Measurements from ENCODE around the gene PTPRU.
"Not testable (repeated sequence)": the region's sequence is repeated elsewhere in the genome, so short reads cannot be mapped to it uniquely, and the experiment has no call there.

The PTPRU gene

DNA sequence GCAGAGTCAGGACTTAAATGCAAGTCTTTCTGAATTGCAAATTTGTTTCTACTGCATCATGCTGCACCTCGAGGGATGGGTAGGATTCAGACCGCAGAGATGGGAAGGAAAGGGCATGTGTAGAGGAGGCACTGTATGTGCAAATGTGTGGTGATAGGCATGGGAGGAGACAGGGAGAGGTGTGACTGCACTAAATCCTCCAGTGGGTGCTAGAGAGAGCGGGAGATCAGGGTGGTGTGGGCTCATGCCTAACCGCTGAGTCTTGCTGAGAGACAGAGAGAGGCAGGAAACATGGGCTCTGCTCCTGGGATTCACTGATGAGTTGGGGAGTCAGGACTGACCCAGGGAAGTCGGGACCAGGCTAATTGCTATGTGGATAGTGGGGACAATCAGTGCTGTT is 61.1 kb downstream of the PTPRU start:
- DNase-seq, result no peak

DNA sequence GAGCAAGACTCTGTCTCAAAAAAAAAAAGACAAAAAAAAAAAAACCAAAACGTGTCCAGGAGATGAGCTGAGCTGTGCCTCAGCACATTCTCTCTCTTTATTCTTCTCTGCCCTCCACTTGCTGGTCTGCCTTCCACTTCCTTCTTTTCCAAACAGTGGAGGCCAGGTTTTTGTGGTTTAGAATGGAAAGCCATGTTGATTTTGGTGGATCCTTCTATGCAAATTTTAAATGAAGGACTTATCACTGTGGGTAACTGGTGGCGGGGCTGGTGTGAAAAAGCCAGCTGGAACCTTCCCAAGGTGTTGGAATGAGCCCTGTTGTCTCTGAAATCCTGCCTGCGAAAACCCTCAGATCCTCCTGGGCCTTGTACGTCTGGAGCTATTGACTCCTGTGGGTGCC is 61.9 kb downstream of the PTPRU start:
- no peak for DNase-seq

DNA sequence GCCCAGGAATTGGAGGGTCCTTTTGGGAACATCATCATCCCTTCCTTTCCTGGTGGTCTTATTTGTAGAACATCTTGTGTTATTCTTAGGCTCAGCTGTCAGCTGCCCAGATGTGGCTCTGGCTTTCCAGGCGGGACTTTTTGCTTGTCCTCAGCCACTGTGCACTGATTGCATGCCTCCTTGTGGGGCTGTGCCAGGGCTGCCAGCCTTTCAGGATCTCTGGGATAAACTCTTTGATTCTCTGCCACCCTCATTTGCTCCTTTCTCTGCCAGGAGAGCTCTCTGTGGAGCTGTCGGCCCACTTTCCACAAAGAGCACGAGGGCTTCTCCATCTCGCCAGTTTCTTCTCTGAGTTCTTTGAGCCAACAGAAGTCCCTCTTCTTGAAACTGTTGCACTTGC is 63.1 kb downstream of the PTPRU start:
- no peak for DNase-seq

DNA sequence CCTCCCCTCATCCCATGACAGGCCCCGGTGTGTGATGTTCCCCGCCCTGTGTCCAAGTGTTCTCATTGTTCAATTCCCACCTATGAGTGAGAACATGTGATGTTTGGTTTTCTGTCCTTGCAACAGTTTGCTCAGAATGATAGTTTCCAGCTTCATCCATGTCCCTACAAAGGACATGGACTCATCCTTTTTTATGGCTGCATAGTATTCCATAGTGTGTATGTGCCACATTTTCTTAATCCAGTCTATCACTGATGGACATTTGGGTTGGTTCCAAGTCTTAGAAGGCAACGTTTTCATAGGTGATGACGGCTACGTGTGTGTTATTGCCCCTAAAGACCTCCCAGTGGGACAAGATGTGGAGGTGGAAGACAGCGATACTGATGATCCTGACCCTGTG is 65.4 kb downstream of the PTPRU start:
- not testable (repeated sequence) for DNase-seq

DNA sequence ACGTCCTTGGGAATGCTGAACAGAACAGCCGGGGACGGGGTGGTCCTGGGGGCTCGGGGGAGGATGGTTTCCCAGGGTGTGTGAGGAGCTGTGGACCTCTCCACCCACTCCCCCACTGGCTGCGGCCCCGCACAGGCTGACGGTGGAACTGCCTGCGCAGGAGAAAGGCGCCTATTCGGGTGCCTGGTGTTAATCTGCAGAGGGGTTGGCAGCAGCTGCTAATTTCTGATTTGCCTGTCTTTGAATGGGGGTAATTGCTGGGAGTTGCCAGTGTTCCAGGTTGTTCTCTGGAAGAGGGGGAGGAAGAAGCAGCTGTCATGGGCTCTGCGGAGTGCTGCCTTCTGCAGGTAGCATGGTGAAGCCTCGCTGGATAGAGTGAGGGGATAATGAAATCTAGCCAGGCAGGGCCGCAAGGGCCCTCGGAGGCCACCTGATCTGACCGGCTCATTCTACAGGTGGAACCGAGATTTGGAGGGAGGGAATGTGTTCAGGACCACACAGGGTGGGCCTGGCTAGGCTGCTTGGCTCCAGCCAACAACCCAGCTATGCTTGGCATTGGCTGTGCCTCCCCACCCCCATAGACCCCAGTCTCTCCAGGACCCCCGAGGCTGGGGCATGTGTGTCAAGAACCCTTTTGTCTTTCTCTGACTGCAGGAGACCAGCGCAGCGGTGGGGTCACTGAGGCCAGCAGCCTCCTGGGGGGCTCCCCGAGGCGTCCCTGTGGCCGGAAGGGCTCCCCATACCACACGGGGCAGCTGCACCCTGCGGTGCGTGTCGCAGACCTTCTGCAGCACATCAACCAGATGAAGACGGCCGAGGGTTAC is 67.1 kb downstream of the PTPRU start:
- no peak for DNase-seq

DNA sequence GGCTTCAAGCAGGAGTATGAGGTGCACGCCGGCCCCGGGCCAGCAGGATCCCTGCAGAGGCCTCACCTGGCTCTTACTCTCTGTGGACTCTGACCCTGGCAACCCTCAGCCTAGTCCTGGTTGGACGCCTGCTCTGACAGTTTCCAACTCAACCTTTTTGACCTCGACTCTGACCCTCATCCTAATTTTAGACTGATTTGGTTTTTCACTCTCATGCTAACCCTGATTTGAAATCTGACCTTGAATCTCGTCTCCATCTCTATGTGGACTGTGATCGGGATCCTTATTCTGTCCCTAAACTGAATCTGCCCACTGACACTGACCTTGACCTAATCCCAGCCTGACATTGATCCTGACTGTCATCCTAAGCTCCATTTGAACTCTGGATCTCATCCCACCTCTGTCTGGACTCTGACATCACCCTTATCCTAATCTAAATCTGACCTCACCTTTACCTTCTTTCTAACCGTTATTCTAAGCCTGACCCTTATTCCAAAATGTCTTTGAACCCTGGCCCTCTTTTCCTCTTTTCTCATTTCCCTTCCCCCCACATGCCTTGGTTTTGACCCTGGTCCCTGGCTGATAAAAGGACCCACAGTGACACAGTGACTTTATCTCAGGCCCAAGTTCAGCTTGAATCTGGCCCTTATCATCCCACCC is 67.8 kb downstream of the PTPRU start:
- no peak for DNase-seq

DNA sequence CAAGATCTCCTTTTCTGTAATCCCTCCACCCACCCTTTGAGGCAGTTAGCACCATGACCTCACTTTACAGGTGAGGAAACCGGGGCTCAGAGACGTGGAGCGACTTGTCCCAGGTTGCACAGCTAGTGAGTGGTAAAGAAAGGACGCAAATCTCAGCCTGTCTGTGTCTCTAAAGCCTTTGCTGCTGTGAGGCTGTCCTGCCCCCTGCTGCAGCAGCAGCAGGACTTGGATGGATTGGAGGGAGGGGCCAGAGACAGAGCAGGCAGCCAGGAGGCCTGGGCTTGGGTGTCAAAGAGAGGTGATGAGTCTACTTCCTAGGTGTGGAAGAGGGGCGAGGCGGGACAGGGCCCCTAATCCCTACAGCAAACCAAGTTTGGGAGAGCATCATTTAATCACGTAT is 69.6 kb downstream of the PTPRU start:
- DNase-seq, result no peak

DNA sequence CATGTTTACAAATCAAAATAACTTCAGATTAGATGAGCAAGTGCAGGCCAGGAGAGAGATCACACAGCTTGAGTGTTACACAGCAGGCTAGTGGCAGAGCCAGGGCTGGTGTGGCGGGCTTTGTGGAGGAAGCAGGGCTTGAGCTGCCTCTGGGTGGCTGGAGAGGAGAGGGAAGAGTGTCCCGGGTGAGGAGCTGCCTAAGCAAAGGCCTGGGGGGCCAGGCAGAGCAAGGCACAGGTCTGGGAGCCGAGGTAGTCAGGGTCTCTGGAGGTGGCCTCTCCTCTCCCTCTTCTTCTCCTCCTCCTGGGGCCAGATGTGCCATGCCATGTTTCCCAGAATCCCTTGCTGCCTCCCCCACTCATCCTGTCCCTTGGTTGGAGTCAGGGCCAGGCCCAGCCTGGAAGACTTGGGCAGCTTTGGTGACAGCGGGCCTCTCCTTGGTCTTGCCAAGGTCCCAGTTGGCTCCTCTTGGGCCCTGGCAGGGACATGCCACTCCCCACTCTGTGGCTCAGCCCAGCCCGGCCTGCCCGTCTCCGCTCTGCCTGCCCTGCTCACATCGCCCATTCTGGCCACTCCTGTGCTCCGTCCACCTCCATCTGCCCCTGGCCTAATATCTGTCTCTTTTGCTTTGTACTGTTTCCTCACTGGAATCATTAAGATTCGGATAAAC is 70.3 kb downstream of the PTPRU start:
- no peak for DNase-seq

DNA sequence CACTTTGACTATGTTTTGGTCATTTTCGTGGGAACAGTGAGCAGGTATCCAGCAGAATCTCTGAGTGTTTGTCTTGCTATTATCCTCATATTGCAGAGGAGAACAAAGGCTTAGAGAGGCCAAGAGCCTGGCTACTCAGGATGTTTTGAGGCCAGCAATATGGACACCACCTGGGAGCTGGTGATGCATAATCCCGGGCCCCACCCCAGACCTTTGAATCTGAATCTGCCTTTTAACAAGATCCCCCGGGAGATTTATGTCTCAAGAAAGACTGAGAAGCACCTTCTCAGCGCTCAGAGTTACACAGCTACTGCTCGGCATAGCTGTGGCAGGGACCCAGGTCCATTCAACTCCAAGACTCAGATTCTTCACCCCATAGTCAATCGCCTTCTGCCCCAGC is 72.8 kb downstream of the PTPRU start:
- DNase-seq, result no peak

DNA sequence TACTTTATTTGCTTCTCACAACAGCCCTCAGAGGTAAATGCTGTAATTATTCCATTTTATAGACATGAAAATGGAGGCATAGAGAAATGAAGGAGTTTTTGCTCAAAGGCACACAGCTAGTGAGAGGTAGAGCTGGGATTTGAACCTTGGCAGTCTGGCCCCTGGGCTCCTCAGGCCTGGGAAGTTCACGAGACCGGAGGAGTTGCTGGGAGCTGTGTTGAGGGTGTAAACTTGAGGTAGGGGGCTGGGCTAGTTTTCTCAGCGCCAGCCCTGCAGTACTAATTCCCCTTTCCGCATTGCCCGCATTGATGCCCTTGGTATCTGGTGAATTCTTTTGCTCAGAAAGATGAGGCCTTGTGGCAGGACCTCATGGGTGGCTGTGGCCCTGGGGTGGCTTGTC is 73.3 kb downstream of the PTPRU start:
- DNase-seq, result no peak

DNA sequence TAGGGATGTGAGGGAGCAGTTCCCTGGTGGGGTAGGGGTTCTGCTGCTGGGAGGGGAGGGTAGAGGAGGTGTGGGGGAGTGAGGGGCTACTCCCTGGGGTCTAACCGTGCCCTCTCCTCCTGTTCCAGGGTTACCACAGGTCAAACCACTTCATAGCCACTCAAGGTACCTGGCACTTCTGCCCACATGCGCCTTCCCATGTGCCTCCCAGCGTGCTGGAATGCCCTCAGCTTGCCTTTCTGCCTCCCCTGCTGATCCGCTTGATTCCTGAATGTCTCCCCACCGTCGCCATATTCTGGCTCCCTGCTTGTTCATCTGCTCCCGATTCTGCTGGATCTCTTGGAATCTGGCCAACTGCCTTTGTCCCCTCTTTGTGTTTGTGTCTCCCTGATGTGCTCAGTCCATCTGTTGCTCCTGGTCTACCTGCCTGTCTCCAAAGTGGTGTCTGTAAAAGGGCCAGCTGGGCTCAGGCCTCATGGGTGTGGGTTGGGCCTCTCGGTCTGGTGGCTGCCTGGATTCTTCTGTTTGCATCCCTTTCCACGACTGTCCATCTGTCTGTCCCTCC is 74.4 kb downstream of the PTPRU start:
- DNase-seq, result no peak

DNA sequence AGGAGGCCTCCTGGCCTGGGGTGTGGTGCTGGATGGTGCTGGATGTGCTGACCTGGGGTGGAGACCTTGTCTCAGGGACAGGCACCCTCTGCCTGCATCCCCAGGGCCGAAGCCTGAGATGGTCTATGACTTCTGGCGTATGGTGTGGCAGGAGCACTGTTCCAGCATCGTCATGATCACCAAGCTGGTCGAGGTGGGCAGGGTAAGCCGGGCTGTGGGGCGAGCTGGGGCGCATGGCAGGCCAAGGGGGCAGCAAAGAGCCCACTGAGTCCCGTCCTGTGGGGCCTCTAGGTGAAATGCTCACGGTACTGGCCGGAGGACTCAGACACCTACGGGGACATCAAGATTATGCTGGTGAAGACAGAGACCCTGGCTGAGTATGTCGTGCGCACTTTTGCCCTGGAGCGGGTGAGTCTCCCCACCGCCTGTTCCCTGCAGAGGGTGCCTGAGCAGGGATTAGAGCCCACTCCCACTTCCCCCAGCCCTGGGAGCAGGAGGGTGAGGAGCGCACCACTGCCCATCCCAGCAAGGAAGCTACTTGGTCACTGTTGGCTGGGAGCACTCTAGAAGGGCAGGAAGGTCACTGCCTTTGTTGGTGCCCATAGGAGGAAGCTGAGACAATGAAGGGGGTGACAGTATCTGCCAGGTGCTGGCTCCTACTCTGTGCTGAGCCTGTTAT is 75.2 kb downstream of the PTPRU start:
- no peak for DNase-seq

DNA sequence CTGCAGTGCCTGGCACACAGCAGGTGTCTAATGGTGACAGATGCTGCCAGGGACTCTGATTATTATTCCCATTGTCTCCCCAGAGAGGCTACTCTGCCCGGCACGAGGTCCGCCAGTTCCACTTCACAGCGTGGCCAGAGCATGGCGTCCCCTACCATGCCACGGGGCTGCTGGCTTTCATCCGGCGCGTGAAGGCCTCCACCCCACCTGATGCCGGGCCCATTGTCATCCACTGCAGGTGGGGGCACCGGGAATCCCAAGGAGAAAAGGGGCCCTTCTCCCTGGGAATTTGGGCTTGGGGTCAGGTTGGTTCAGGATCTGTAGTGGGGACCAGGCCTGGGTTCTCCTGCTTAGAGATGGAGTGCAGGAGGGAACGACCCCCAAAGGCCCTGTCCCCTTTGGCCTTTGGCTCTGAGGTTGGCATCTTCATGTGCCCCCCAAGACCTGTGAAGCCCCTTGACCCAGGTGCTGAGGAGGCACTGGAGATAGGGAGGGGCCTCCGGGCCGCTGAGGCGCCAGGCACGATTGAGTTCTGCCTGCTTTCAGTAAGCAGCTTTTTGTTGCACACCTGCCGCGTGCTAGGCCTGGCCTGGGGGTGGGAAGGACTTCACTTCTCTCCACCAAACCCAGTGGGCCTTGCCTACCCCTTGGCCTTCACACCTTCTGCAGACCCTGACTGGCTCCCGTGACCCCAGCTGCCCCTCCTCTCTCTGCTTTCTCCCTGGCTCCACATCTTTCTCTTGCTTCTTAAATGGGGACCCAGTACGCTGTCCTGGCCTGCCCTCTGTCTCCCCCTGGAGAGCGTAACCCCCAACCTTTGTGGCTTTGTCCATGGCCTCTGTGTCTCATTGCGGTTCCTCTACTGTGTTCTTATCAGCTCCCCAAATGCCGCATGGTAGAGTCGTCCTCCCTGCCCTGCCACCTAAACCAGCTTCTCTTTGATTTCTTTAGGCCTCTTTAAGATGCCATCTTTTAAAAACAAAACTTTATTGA is 76.4 kb downstream of the PTPRU start:
- no peak for DNase-seq

DNA sequence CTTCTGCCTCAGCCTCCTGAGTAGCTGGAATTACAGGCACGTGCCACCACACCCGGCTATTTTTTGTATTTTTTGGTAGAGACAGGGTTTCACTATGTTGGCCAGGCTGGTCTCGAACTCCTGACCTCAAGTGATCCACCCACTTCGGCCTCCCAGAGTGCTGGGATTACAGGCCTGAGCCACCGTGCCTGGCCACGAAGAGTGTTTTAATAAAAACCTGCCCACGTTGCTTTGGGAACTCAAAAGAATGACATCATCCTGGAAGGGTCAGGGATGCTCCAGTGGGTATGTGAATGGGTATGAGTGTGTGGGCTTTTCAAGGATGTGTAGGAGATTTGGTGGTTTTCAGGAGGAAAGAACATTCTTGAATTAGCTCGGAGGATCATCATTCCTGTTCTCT is 78.4 kb downstream of the PTPRU start:
- not testable (repeated sequence) for DNase-seq

DNA sequence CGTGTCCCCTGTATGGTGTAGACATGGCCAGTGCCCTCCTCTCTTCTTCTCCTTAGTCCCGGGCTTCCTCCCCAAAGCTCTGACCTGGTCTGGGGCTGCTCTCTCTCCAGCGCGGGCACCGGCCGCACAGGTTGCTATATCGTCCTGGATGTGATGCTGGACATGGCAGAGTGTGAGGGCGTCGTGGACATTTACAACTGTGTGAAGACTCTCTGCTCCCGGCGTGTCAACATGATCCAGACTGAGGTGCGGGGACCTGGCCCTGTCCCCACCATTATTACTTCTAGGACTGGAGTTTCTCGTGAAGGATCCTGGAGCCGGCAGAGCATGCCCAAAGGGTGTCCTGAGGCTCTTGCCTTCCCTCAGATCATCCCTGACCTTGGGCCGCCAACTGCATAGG is 78.9 kb downstream of the PTPRU start:
- no peak for DNase-seq

DNA sequence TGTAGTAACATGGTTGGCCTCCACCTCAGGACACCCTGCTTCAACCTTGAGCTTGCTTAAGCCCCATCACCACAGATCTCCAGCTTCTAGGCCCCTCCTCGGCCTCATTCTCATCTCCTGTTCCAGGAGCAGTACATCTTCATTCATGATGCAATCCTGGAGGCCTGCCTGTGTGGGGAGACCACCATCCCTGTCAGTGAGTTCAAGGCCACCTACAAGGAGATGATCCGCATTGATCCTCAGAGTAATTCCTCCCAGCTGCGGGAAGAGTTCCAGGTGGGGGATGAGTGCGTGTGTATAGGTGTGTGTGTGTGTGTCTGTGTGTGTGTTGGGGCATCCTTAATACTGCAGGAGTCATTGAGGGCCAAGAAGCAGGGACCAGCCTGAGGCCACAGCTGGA is 79.6 kb downstream of the PTPRU start:
- no peak for DNase-seq

DNA sequence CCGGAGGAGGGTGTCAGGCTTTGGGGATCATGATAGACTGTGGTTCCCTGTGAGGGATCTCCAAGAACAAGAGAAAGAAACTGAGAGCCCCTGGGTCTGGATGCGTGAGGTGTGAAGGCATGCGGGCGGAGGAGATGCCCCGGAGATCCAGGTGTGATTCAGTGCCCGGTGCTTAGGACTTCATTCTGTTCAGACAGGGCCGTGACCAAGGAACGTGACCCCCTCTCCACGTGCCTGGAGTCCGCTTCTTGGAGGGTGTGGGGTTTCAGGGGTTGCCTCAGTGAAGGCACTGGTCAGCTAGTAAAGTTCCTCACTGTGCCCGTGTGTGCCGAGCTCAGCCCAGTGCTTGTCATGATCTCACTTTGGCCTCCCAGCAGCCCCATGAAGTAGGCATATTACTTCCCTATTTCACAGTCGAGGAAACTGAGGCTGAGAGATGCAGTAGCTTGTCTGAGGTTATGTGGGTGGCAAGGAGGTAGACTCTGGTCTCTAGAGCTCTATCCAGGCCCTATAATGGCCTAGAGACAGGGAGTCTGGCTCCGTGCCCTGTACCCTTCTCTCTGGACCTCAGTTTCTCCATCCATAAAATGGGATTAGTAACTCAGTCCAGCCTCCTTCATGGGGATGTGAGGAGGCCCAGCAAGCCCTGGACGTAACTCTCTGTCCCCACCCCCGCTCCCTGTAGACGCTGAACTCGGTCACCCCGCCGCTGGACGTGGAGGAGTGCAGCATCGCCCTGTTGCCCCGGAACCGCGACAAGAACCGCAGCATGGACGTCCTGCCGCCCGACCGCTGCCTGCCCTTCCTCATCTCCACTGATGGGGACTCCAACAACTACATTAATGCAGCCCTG is 81.0 kb downstream of the PTPRU start:
- no peak for DNase-seq

DNA sequence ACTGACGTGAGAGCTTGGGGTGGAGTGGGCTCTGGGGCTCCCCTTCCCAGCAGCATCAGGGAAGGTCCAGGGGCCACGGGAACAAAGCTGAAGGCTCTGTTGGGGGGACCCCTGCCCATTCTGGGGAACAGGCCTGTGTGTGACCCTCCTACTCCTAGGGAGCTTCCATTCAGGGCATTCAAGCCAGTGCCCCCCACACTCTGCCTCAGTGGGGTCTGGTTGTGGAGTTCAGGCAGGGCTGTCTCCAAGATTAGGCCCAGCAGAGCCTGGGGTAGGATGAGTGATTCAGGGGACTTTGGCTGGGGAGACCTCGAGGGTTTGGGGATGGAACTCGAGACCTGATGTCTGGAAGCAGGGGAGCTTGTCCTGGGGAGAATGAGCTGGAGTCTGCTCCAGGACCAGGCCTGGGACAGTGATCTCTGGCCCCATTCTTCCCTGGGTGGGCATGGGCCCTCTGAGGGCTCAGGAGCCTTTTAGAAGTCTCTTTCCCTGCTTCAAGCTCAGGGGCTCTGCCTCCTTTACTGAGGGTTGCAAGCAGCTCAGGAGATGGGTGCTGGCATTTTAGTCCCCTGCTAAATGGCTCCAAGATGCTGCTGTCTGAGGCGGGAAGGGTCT is 81.7 kb downstream of the PTPRU start:
- no peak for DNase-seq

DNA sequence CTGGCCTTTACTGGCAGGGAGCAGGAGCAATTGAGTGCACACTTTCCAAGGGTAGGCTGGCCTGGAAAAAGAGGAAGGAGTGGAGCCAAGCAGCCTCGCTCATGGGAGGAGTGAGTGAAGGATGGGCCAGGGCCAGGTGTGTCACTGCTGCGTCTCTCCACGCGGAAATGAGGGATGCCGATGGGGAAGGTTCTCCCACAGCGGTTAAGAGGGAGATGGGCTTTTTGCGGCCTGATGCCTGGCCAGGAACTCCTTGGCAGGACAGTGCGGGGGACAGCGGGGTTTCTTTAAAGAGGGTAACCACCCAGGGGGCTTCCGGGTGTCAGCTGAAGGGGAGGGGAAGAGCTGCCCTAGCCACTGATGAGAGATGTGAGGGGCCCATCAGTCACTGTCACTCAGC is 82.4 kb downstream of the PTPRU start:
- DNase-seq, result no peak

DNA sequence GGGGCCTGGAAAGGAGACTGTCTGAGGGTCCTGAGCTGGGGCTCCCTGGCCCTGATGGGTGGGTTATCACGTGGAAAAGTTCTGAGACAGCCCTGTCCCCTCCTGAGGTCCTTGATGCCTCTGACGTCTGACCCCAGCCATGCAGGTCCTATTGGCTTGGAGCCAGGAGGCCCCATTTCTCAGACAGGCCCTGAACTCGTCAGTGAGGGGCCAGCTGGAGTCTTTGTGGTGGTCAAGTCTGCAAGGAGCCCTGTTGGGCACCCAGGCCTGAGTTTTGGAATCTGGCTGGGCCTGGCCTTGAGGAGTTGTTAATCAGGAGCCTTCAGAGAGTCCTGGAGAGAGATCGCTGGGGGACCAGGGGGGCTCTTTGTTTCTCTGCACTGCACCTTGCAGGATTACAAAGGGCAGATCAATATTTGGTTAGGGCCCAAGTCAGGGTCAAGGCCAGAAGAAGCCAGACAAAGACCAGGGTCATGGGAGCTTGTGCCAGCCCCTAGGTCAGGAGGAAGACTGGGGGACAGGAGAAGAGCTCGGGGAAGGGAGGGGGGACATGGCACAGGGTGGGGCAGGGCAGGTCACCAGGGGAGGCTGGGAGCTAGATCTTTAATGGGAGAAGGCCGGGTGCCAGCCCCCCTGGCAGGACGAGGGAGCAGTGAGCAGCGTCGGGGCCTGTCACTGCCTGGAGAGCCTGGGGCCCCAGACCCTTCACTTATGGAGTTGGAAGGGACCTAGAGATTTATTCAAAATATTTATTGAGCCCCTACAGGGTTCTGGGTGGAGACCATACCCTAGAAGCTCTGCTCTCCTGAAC is 83.2 kb downstream of the PTPRU start:
- no peak for DNase-seq

All from HCEC 1CT (cell line).